Aorta (tissue), 5 donors: ENCODE data around the gene ID2. TPM values are rescaled to one million over a fixed set of nuclear protein-coding genes. Genes with fewer than 3 reads are reported as not detected.

Experiments used
- ATAC-seq: fragments of 200-7000 bp; cut with Tn5 transposase; one replicate; pipeline ENCODE4 v1.9.1; 2022; ENCODE audit warnings: moderate library complexity; ENCODE audit not compliant: low FRiP score
- DNase-seq, 2 donors: peaks; one replicate each; pipeline ENCODE4 v3.0.0-alpha.2; 2020
- H3K27ac ChIP-seq, 2 donors: one replicate each; pipeline ENCODE4 v1.5.1; 2013; ENCODE audit warnings: low read length in 2 of 2, mild to moderate bottlenecking in 2 of 2, moderate library complexity in 2 of 2, control low read depth in 1 of 2, inconsistent platforms in 1 of 2, low read depth in 1 of 2
- H3K27me3 ChIP-seq, 2 donors: one replicate each; pipeline ENCODE4 v1.6.1; 2013; ENCODE audit warnings: control low read depth in 1 of 2, low read length in 1 of 2, mild to moderate bottlenecking in 1 of 2, moderate library complexity in 1 of 2; ENCODE audit not compliant: insufficient read depth in 2 of 2, control insufficient read depth in 1 of 2
- H3K36me3 ChIP-seq, 2 donors: one replicate each; pipeline ENCODE4 v1.6.1; 2013; ENCODE audit warnings: control low read depth in 1 of 2, low read length in 1 of 2, mild to moderate bottlenecking in 1 of 2; ENCODE audit not compliant: insufficient read depth in 2 of 2, control insufficient read depth in 1 of 2
- H3K4me1 ChIP-seq, 2 donors: one replicate each; pipeline ENCODE4 v1.6.1; 2013; ENCODE audit warnings: low read length in 2 of 2, control low read depth in 1 of 2, mild to moderate bottlenecking in 1 of 2, moderate library complexity in 1 of 2; ENCODE audit not compliant: insufficient read depth in 2 of 2, control insufficient read depth in 1 of 2
- H3K4me3 ChIP-seq, 2 donors: one replicate each; pipeline ENCODE4 v1.5.1; 2013; ENCODE audit warnings: low read length in 2 of 2, control low read depth in 1 of 2, mild to moderate bottlenecking in 1 of 2
- H3K9me3 ChIP-seq: one replicate; pipeline ENCODE4 v1.6.1; 2013; ENCODE audit warnings: mild to moderate bottlenecking, low read length; ENCODE audit not compliant: control insufficient read depth
- WGBS, 2 donors: extraction: QIAGEN DNeasy Blood & Tissue Kit; methylation state at CpG; one replicate each; pipeline ENCODE4 v1.1.7; 2013; 5-methylcytosine and 5-hydroxymethylcytosine counted together
- intact Hi-C, 2 donors: fragments of 100-400 bp; cut with DNase I; formaldehyde crosslinking; loops; one replicate each; pipeline versions ENCODE4 v1.14.2 to v1.15.0; 2022
- polyA plus RNA-seq, 2 donors: library from polyadenylated mRNA; stranded (reverse); fragments of 200-250 nt; gene quantifications; one replicate each; pipeline ENCODE4 v1.2.3, GENCODE V29; 2013
- total RNA-seq, 2 donors: library from RNA; stranded (reverse); fragmentation: NEBNext Ultra II Directional; extraction: Animal tissue kit (Norgen Biotek cat#: 25700); gene quantifications; one replicate each; pipeline ENCODE4 v1.2.1, GENCODE V29; 2021
- donor health status: healthy with polysubstance abuse.
- donor health status: Bipolar disorder and iron deficiency.
- donor health status: DM: no; HTN: no; CAD: no.
- donor health status: DM: no; HTN: no; CAD: no.
- donor health status: DM: yes; HTN: yes; CAD: no.

Gene ID2
- total and polyA plus RNA-seq, 4 donors, result 159 to 322 (median 203) TPM

- peak in 1 of 2 donors; percentile 53 for DNase-seq
- no peaks in the 10 kb centered on the region for H3K4me1 ChIP-seq
- 97 to 100% methylated on average over 6 of the region's 6 CpGs for WGBS, 2 donors
- intact Hi-C loops, result no loop called here
- no peak overlapping the region for H3K27ac ChIP-seq
- no peaks in the 10 kb centered on the region for H3K27me3 ChIP-seq
- no peak for ATAC-seq
- H3K4me3 ChIP-seq, result no peak overlapping the region
- no peaks in the 10 kb centered on the region for H3K9me3 ChIP-seq
- H3K36me3 ChIP-seq, result no peaks in the 10 kb centered on the region
Measured at GRCh38 chr2:8654041-8654440, 27.8 kb upstream of the ID2 start.

- Histone ChIP-seq H3K9me3 (no peaks in the 10 kb centered on the region), H3K4me1 (no peaks in the 10 kb centered on the region), H3K4me3 (no peak overlapping the region), H3K27ac (no peak overlapping the region), H3K36me3 (no peaks in the 10 kb centered on the region), H3K27me3 (no peaks in the 10 kb centered on the region)
- intact Hi-C loops, result no loop called here
- ATAC-seq (no peak), DNase-seq (peak in 1 of 2 donors; percentile 9)
Measured at GRCh38 chr2:8654483-8654882, 27.4 kb upstream of the ID2 start.

GRCh38 chr2:8656160-8656641, 25.7 kb upstream of the ID2 start:
- Histone ChIP-seq H3K27ac (no peak overlapping the region), H3K4me1 (no peaks in the 10 kb centered on the region), H3K4me3 (no peak overlapping the region), H3K9me3 (no peaks in the 10 kb centered on the region), H3K27me3 (no peaks in the 10 kb centered on the region), H3K36me3 (no peaks in the 10 kb centered on the region)
- DNase-seq (no peak), ATAC-seq (no peak)
- 91 to 92% methylated on average over 5 of the region's 5 CpGs for WGBS, 2 donors
- intact Hi-C loops, result no loop called here

GRCh38 chr2:8656811-8657210, 25.0 kb upstream of the ID2 start:
- Histone ChIP-seq H3K27ac (no peak overlapping the region), H3K27me3 (no peaks in the 10 kb centered on the region), H3K36me3 (no peaks in the 10 kb centered on the region), H3K4me1 (no peaks in the 10 kb centered on the region), H3K4me3 (no peak overlapping the region), H3K9me3 (no peaks in the 10 kb centered on the region)
- WGBS, 2 donors, result 93 to 99% methylated on average over 4 of the region's 4 CpGs
- intact Hi-C loops, result no loop called here
- ATAC-seq (no peak), DNase-seq (peak in 1 of 2 donors; percentile 2)

- intact Hi-C loops, result no loop called here
- Histone ChIP-seq H3K27ac (no peak overlapping the region), H3K36me3 (no peaks in the 10 kb centered on the region), H3K27me3 (no peaks in the 10 kb centered on the region), H3K4me3 (no peak overlapping the region), H3K4me1 (no peaks in the 10 kb centered on the region), H3K9me3 (no peaks in the 10 kb centered on the region)
- DNase-seq (peak in 1 of 2 donors; percentile 69), ATAC-seq (no peak)
- 90 to 91% methylated on average over 17 of the region's 17 CpGs for WGBS, 2 donors
Measured at GRCh38 chr2:8657423-8658062, 24.3 kb upstream of the ID2 start.

GRCh38 chr2:8658064-8658862, 23.6 kb upstream of the ID2 start:
- H3K36me3 ChIP-seq, result no peaks in the 10 kb centered on the region
- 94 to 97% methylated on average over 22 of the region's 22 CpGs for WGBS, 2 donors
- peak in 1 of 2 donors; percentile 33 for DNase-seq

GRCh38 chr2:8659092-8659734, 22.6 kb upstream of the ID2 start:
- ATAC-seq, result no peak
- Histone ChIP-seq H3K27ac (no peak overlapping the region), H3K4me3 (no peak overlapping the region), H3K4me1 (no peaks in the 10 kb centered on the region), H3K36me3 (no peaks in the 10 kb centered on the region), H3K27me3 (no peaks in the 10 kb centered on the region), H3K9me3 (no peaks in the 10 kb centered on the region)
- no peak for DNase-seq
- intact Hi-C loops, result no loop called here
- 88 to 91% methylated on average over 10 of the region's 10 CpGs for WGBS, 2 donors

More at GRCh38 chr2:8658064-8658862, 23.6 kb upstream of the ID2 start:
- no peak overlapping the region for H3K27ac ChIP-seq
- H3K4me1 ChIP-seq, result no peaks in the 10 kb centered on the region
- no peak for ATAC-seq
- intact Hi-C loops, result no loop called here
- H3K27me3 ChIP-seq, result no peaks in the 10 kb centered on the region
- no peak overlapping the region for H3K4me3 ChIP-seq
- no peaks in the 10 kb centered on the region for H3K9me3 ChIP-seq

GRCh38 chr2:8659735-8660492, 21.9 kb upstream of the ID2 start:
- ATAC-seq (no peak), DNase-seq (no peak)
- Histone ChIP-seq H3K4me3 (no peak overlapping the region), H3K27ac (no peak overlapping the region), H3K4me1 (no peaks in the 10 kb centered on the region), H3K36me3 (no peaks in the 10 kb centered on the region), H3K27me3 (no peaks in the 10 kb centered on the region), H3K9me3 (no peaks in the 10 kb centered on the region)
- WGBS, 2 donors, result 92 to 93% methylated on average over 18 of the region's 18 CpGs
- intact Hi-C loops, result no loop called here
